ENCODE data around the gene CD58.

GRCh38 chr1:116482490-116482889, 88.3 kb downstream of the CD58 start:
- TF ChIP-seq EZH2 (IDR thresholded peaks at IDR 0.05; ENCODE audit: borderline replicate concordance, low read depth, low read length, poor library complexity, severe bottlenecking), result no peak
- TF ChIP-seq CTCF (conservative IDR thresholded peaks at IDR 0.05; ENCODE audit: low read depth, low read length), result no peak

Measured in A673 (cell line).